ENCODE data around the gene SFXN5.

SFXN5 gene

GRCh38 chr2:72991439-72991725, 80.1 kb downstream of the SFXN5 start:
- no peak for DNase-seq (ENCODE audit: extremely low spot score)
- TF ChIP-seq LEF1 (IDR thresholded peaks at IDR 0.05; ENCODE audit: borderline replicate concordance) (no peak), BHLHE40 (IDR thresholded peaks at IDR 0.05; ENCODE audit: borderline replicate concordance) (no peak), FOXA1 (IDR thresholded peaks at IDR 0.05) (no peak), FOXK2 (IDR thresholded peaks at IDR 0.05) (no peak), ELF4 (IDR thresholded peaks at IDR 0.05) (no peak), TARDBP (IDR thresholded peaks at IDR 0.05) (no peak), CTBP1 (IDR thresholded peaks at IDR 0.05; ENCODE audit: borderline replicate concordance) (no peak), ZNF384 (IDR thresholded peaks at IDR 0.05) (no peak), NFRKB (IDR thresholded peaks at IDR 0.05) (no peak), FOXM1 (IDR thresholded peaks at IDR 0.05; ENCODE audit: borderline replicate concordance) (no peak), SP1 (IDR thresholded peaks at IDR 0.05) (no peak), L3MBTL2 (conservative IDR thresholded peaks at IDR 0.05) (no peak), ARNT (IDR thresholded peaks at IDR 0.05) (no peak), HDGF (IDR thresholded peaks at IDR 0.05; ENCODE audit: borderline replicate concordance) (no peak), SUZ12 (IDR thresholded peaks at IDR 0.05) (no peak)
- TF ChIP-seq, protein P1, sequence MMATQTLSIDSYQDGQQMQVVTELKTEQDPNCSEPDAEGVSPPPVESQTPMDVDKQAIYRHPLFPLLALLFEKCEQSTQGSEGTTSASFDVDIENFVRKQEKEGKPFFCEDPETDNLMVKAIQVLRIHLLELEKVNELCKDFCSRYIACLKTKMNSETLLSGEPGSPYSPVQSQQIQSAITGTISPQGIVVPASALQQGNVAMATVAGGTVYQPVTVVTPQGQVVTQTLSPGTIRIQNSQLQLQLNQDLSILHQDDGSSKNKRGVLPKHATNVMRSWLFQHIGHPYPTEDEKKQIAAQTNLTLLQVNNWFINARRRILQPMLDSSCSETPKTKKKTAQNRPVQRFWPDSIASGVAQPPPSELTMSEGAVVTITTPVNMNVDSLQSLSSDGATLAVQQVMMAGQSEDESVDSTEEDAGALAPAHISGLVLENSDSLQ (IDR thresholded peaks at IDR 0.05), result no peak
- ChIA-PET CTCF (interaction anchor here (1.2 kb wide), 1 partner anchor 13 kb away, joined by 3 read pairs; no protein-coding TSS in a partner anchor), POLR2A (no interaction called here)

GRCh38 chr2:72990695-72991438, 80.6 kb downstream of the SFXN5 start:
- no peak for DNase-seq (ENCODE audit: extremely low spot score)
- ChIA-PET CTCF (no interaction called here), POLR2A (no interaction called here)
- TF ChIP-seq CTBP1 (IDR thresholded peaks at IDR 0.05; ENCODE audit: borderline replicate concordance) (no peak), ARNT (IDR thresholded peaks at IDR 0.05) (no peak), L3MBTL2 (conservative IDR thresholded peaks at IDR 0.05) (no peak), ELF4 (IDR thresholded peaks at IDR 0.05) (no peak), ZNF384 (IDR thresholded peaks at IDR 0.05) (no peak), BHLHE40 (IDR thresholded peaks at IDR 0.05; ENCODE audit: borderline replicate concordance) (no peak), SUZ12 (IDR thresholded peaks at IDR 0.05) (no peak)
- TF ChIP-seq, protein P1 (IDR thresholded peaks at IDR 0.05), result no peak

DNA sequence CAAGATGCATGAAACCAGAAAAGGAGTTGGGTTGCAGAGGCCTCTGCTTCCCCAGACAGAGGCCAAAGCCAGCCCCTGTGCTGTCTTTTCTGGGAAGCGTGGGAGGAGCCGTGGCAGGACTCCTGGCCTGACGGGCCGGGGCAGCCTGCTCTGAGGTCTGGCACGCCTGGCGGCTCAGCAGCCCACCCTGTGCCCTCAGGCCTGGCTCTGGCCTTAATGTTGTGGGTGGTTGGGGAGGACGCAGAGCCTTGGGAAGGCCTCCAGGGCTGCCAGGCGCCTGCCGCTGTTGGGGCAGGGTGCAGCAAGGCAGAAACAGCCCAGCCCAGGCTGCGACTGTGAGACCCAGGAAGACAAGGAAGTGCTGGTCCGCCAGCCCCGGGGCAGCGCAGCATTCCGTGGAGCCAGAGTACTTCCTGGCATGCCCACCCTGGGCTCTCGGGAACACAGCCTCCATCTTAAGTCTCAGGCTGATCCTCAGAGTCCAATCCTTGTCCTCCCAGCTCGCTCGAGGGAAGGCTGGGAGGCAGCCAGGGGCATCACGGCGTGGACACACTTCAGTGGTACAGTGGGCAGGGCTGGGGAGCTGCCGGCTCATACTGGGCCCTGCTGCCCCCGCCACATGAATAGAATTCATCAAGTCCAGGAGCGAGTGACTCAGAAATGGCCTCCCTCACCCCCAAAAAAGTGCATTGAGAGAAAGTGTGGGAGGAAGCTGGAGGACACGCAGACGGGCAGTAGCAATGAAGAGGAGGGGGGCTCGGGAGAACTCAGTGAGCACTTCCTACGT, 81.5 kb downstream of the SFXN5 start:
- CTCF ChIA-PET, result no interaction called here
- TF ChIP-seq ARNT (IDR thresholded peaks at IDR 0.05), result no peak
- TF ChIP-seq HDGF (IDR thresholded peaks at IDR 0.05; ENCODE audit: borderline replicate concordance), result no peak
- no peak for TF ChIP-seq NFRKB (IDR thresholded peaks at IDR 0.05)
- no peak for TF ChIP-seq ZNF384 (IDR thresholded peaks at IDR 0.05)
- TF ChIP-seq, protein P1 (IDR thresholded peaks at IDR 0.05), result no peak
- POLR2A ChIA-PET, result no interaction called here
- DNase-seq (ENCODE audit: extremely low spot score), result no peak

DNA sequence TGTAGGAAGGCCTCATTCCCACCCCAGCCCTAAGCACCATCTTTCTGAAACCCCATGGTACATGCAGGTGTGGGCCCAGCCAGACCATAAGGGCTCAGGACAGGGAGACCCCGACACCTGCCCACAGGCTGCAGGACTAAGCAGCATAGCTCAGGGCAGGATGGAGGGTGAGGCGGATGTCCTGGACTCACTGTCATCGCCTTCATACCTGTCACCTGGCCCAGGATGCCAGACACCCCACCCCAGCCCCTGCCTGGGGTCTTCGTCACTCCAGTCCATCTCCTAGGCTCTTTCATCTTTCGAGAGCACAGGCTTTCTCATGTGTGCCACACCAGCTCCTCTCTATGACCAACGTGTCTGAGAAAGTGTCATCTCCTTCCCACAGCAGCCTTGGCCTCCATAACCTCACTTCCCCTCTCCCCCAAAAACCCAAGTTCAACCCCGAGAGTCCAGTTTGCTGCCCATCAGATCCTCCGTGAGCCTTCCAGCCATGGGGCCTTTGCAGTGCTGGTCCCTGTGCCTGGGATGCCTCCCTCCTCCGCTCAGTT, 82.7 kb downstream of the SFXN5 start:
- ChIA-PET POLR2A (no interaction called here), CTCF (no interaction called here)
- TF ChIP-seq SP1 (IDR thresholded peaks at IDR 0.05), result no peak
- no peak for TF ChIP-seq BHLHE40 (IDR thresholded peaks at IDR 0.05; ENCODE audit: borderline replicate concordance)
- no peak for TF ChIP-seq SUZ12 (IDR thresholded peaks at IDR 0.05)
- no peak for TF ChIP-seq HDGF (IDR thresholded peaks at IDR 0.05; ENCODE audit: borderline replicate concordance)
- no peak for TF ChIP-seq FOXA1 (IDR thresholded peaks at IDR 0.05)
- TF ChIP-seq CTBP1 (IDR thresholded peaks at IDR 0.05; ENCODE audit: borderline replicate concordance), result no peak
- TF ChIP-seq ARNT (IDR thresholded peaks at IDR 0.05), result no peak
- TF ChIP-seq, protein P1 (IDR thresholded peaks at IDR 0.05), result no peak
- TF ChIP-seq FOXM1 (IDR thresholded peaks at IDR 0.05; ENCODE audit: borderline replicate concordance), result no peak
- TF ChIP-seq ZNF384 (IDR thresholded peaks at IDR 0.05), result no peak
- no peak for TF ChIP-seq ELF4 (IDR thresholded peaks at IDR 0.05)
- TF ChIP-seq NFRKB (IDR thresholded peaks at IDR 0.05), result no peak
- no peak for TF ChIP-seq TARDBP (IDR thresholded peaks at IDR 0.05)
- TF ChIP-seq L3MBTL2 (conservative IDR thresholded peaks at IDR 0.05), result no peak
- no peak for DNase-seq (ENCODE audit: extremely low spot score)

GRCh38 chr2:72988041-72988440, 83.5 kb downstream of the SFXN5 start:
- POLR2A ChIA-PET, result interaction anchor here (0.9 kb wide), 1 partner anchor 81 kb away, joined by 3 read pairs; no protein-coding TSS in a partner anchor
- no peak for DNase-seq (ENCODE audit: extremely low spot score)
- TF ChIP-seq, protein P1 (IDR thresholded peaks at IDR 0.05), result no peak
- TF ChIP-seq ARNT (IDR thresholded peaks at IDR 0.05) (no peak), ELF4 (IDR thresholded peaks at IDR 0.05) (no peak), FOXA1 (IDR thresholded peaks at IDR 0.05) (no peak), HDGF (IDR thresholded peaks at IDR 0.05; ENCODE audit: borderline replicate concordance) (no peak), NFRKB (IDR thresholded peaks at IDR 0.05) (no peak)
- CTCF ChIA-PET, result no interaction called here
